Hypothalamus (tissue), 51 donors: ENCODE measurements around the gene ZC3H18.

Experiments
- DNase-seq, 51 donors: peaks; one replicate each; lab custom pipeline; 2025; lab: John Stamatoyannopoulos, UW

Gene ZC3H18

GRCh38 chr16:88548131-88548874, 21.9 kb upstream of the ZC3H18 start:
- no peak for DNase-seq

GRCh38 chr16:88548985-88549384, 21.2 kb upstream of the ZC3H18 start:
- no peak for DNase-seq

GRCh38 chr16:88549671-88550245, 20.4 kb upstream of the ZC3H18 start:
- DNase-seq: no peak

GRCh38 chr16:88550246-88550661, 19.9 kb upstream of the ZC3H18 start:
- no peak for DNase-seq

GRCh38 chr16:88552166-88552565, 18.0 kb upstream of the ZC3H18 start:
- no peak for DNase-seq

DNA sequence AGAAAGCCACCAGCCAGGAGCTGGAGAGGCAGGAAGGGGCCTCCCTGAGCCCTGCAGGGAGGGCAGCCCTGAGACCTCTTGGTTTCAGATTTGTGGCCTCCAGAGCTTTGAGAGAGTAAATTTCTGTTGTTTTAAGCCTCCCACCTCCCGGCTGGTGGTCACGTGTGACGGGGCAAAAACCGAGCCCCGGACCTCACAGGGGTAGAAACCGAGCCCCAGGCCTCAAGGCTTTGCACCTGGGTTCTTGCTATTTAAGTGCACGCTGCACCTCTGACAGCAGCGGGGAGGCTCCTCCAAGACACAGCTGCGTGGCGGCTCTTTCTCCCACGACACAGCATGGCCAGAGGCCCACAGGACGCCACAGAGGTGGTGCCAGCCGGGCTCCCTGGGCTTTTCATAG, 17.4 kb upstream of the ZC3H18 start:
- no peak for DNase-seq

- DNase-seq: no peak
These were observed 16.5 kb upstream of the ZC3H18 start for GRCh38 chr16:88553739-88554138.

GRCh38 chr16:88554711-88555264, 15.4 kb upstream of the ZC3H18 start:
- DNase-seq: no peak

DNA sequence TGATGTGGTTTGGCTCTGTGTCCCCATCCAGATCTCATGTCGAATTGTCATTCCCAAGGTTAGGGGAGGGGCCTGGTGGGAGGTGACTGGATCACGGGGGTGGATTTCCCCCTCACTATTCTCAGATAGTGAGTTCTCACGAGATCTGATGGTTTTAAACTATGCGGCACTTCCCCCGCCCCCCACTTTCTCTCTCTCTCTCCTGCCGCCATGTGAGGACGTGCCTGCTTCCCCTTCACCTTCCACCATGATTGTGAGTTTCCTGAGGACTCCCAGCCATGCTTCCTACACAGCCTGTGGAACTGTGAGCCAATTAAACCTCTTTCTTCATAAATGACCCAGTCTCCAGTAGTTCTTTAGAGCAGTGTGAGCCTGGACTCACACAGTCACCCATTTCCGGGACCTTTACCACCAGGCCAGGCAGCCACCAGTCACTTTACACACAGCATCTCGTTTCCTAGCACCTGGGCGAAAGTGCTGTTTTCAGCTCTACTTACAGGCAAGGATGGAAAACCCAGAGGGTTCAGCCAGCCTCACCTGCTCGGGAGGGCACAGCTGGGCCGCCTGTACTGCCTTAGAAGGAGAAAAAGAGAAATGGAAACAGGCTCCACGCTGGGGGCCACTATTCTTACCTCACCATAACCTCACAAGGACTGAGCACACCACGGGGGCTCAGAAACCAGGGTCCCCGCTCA, 13.8 kb upstream of the ZC3H18 start:
- DNase-seq: no peak

DNA sequence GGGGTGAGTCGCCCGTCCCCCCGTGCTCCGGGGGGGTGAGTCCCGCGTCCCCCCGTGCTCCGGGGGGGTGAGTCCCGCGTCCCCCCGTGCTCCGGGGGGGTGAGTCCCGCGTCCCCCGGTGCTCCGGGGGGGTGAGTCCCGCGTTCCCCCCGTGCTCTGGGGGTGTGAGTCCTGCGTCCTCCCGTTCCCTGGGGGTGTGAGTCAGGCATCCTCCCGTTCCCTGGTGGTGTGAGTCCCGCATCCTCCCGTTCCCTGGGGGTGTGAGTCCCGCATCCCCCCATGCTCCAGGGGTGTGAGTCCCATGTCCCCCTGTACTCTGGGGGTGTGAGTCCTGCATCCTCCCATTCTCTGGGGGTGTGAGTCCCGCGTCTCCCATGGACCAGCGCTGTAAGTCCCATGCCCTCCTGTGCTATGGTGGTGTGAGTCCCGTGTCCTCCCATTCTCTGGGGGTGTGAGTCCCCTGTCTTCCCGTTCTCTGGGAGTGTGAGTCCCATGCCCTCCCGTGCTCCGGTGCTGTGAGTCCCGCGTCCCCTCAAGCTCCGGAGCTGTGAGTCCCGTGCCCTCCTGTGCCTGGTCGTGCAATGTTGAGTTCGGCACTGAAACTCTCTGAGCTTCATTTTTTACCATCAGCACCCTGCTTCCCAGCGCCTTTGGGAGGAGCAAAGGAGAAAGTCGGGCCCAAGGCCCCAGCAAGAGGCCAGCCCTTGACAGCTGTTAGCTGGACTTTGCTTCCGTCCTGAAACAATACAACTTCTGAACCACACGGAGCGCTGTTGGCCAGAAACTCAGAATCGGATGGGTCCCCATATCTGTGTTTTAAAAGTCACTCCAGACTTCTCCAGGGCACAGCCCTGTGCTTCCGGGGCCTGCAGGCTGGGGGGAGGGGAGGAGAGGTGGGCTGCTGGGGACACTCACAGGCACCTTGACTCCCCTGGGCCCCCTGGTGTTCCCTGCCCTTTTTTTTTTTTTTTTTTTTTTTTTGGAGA, 11.5 kb upstream of the ZC3H18 start:
- DNase-seq: peak in 21 of 51 donors; percentile 4 to 47 (median 18)

DNA sequence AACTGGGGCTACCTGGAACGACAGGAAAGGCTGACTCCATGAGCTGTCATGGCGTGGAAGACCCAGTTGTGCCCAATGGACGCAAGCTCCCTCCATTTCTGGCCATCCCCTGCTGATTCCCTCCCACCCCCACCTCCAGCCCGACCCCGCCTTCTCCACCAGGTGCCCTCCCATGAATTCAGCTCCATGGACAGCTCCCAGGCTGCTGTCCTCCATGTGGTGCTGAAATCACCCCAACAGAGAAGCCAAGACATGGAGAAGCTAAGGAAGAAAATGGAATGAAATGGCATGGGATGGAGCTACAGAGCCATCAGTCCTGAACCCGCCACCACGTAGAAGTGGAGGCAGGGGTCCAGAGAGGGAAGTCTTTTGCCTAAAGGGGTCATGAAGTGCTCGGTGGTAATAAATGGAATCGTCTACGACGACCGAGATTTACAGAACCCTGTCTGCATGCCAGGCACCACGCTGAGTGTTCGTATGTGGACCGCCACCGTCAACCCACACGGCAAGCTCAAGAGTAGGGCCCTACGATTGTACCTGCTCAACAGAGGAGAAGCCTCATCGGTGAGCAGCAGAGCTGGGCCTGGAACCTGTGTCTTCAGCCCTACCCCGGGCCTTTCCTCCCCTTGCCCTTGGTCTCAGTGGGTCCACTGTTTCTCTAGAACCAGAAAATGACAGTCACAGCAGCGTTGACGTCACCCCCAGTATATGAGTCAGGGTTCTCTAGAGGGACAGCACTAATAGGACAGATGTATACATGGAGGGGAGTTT, 9.3 kb upstream of the ZC3H18 start:
- DNase-seq: peak in 1 of 51 donors; percentile 5

- DNase-seq: peak in 42 of 51 donors; percentile 6 to 54 (median 29)
These were observed 8.5 kb upstream of the ZC3H18 start for GRCh38 chr16:88561485-88562359.

DNA sequence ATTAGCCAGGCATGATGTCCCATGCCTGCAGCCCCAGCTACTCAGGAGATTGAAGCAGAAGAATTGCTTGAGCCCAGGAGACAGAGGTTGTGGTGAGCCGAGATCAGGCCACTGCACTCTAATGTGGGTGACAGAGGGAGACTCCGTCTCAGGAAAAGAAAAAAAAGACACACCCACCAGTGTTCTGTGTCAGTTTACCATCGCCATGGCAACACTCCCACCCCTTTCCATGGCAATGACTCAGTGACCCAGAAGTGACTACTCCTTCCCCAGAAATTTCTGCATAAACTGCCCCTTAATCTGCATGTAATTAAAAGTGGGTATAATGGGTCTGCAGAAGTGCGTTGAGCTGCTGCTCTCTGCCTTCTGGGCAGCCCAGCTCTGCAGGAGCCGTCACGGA, 4.0 kb upstream of the ZC3H18 start:
- peak in 2 of 51 donors; percentile 13 to 26 for DNase-seq

GRCh38 chr16:88568710-88569613, 1.2 kb upstream of the ZC3H18 start:
- no peak for DNase-seq

DNA sequence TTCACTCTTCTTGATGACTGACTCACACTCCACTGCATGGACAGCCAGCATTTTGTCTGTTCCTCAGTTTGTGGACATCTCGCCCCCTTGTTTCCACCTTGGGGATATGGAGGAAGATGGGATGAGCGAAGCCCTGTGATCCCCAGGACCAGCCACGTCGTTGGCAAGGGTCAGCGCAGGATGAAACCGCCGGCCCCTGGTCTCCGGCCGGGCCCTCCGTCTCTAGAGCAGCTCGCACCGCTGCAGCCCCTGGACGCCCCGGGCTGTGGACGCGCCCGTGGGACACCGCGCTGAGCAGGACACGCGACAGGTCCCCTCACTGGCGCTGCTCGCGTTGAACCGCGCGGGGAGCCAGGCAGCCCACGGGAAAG, 604 bp upstream of the ZC3H18 start:
- DNase-seq: peak in 10 of 51 donors; percentile 34 to 65 (median 48)

- DNase-seq: peak in 6 of 51 donors; percentile 17 to 61 (median 34)
These were observed 489 bp downstream of the ZC3H18 start for GRCh38 chr16:88570691-88571092.

DNA sequence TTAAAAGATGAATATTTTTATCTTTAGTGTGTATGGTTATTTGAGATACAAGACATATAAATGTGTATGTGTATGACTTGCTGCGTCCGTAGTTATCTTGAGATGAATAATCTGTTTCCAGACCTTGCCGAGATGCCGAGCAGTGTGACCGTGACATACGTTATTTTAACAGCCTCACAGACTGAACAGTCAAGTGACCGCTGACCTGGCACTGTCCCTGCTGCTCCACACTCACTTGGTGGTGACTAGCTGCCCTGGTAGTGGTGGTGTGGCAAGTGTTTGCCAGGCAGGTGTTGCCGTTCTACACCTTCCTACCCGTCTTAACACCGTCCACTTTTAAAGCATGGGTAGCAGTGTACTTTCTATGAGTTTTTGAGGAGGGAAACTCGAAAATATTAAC, 5.0 kb downstream of the ZC3H18 start:
- no peak for DNase-seq
